H1 (cell line): Measurements from ENCODE around the gene ANKS1B. TPM values are rescaled to one million over a fixed set of nuclear protein-coding genes. Genes with fewer than 3 reads are reported as not detected.
A peak's percentile ranks its signal among the peaks of the same experiment; 100 is the strongest.

Experiments used
- CTCF ChIA-PET: fragments of 300-600 bp; sonication (Branson Sonifier 250); formaldehyde crosslinking; loops from one replicate; lab custom pipeline; 2021; ENCODE audit not compliant: partially characterized antibody; lab: Charles Lee
- POLR2A ChIA-PET: fragments of 300-600 bp; sonication (Branson Sonifier 250); formaldehyde crosslinking; loops from one replicate; lab custom pipeline; 2021; ENCODE audit warnings: inconsistent platforms; ENCODE audit not compliant: partially characterized antibody; lab: Charles Lee
- DNase-seq, 2 experiments: peaks; one replicate each; pipeline versions ENCODE4 v3.0.0 to v3.0.0-alpha.2; 2010 to 2022; ENCODE audit warnings: low spot score in 2 of 2, low read depth in 1 of 2, mixed read lengths in 1 of 2
- FAIRE-seq: peaks from 2 replicates; lab custom pipeline; 2011; peaks lifted over from hg19 to GRCh38; lab: Jason Lieb, UNC
- H2AFZ ChIP-seq: 2 replicates; pipeline ENCODE4 v1.8.1; 2012; ENCODE audit warnings: low read length, inconsistent platforms
- H2AK5ac ChIP-seq: 2 replicates; pipeline ENCODE4 v1.6.1; 2013; ENCODE audit warnings: low read depth, low read length
- H2BK120ac ChIP-seq: replicated peaks from 2 replicates; pipeline ENCODE3; 2013; ENCODE audit warnings: low read depth, low read length, inconsistent platforms
- H2BK12ac ChIP-seq: 2 replicates; pipeline ENCODE4 v1.6.1; 2013; ENCODE audit warnings: low read depth, low read length
- H2BK15ac ChIP-seq: 2 replicates; pipeline ENCODE4 v1.6.1; 2013; ENCODE audit warnings: low read length
- H2BK20ac ChIP-seq: 2 replicates; pipeline ENCODE4 v1.6.1; 2013; ENCODE audit warnings: low read length
- H2BK5ac ChIP-seq: 2 replicates; pipeline ENCODE4 v1.6.1; 2013; ENCODE audit warnings: low read depth, low read length
- H3K14ac ChIP-seq: 2 replicates; pipeline ENCODE4 v1.6.1; 2013; ENCODE audit warnings: inconsistent platforms; ENCODE audit not compliant: insufficient read length
- H3K18ac ChIP-seq: 2 replicates; pipeline ENCODE4 v1.6.1; 2013; ENCODE audit warnings: low read length; ENCODE audit errors: extremely low read depth
- H3K23ac ChIP-seq: 2 replicates; pipeline ENCODE4 v1.6.1; 2013; ENCODE audit warnings: inconsistent platforms; ENCODE audit not compliant: insufficient read length
- H3K23me2 ChIP-seq: 2 replicates; pipeline ENCODE4 v1.6.1; 2013; ENCODE audit warnings: low read depth, low read length
- H3K27ac ChIP-seq: 2 replicates; pipeline ENCODE4 v1.6.1; 2011; ENCODE audit warnings: low read depth, low read length, inconsistent platforms
- H3K27me3 ChIP-seq, 4 experiments: replicated peaks in 1 of 4; 1 replicate in 1 of 4; 2 replicates in 3 of 4; pipeline versions ENCODE4 v1.6.1 to v1.8.1; 2011 to 2013; ENCODE audit warnings: low read length in 3 of 4, mild to moderate bottlenecking in 3 of 4, inconsistent platforms in 2 of 4, mixed read lengths in 2 of 4, moderate library complexity in 1 of 4; ENCODE audit not compliant: control insufficient read depth in 3 of 4, insufficient read depth in 3 of 4; ENCODE audit errors: extremely low read depth in 1 of 4
- H3K36me3 ChIP-seq, 4 experiments: 2 replicates each; pipeline versions ENCODE4 v1.6.1 to v1.8.1; 2011 to 2013; ENCODE audit warnings: mild to moderate bottlenecking in 4 of 4, low read length in 3 of 4, moderate library complexity in 2 of 4, control low read depth in 1 of 4, inconsistent platforms in 1 of 4; ENCODE audit not compliant: insufficient read depth in 4 of 4, control insufficient read depth in 2 of 4
- H3K4ac ChIP-seq: replicated peaks from 2 replicates; pipeline ENCODE3; 2013; ENCODE audit warnings: low read length, low read depth, mixed read lengths, inconsistent platforms; ENCODE audit not compliant: insufficient read length
- H3K4me1 ChIP-seq, 4 experiments: replicated peaks in 1 of 4; 1 replicate in 1 of 4; 2 replicates in 3 of 4; pipeline versions ENCODE4 v1.6.1 to v1.8.1; 2011 to 2013; ENCODE audit warnings: low read length in 3 of 4, inconsistent platforms in 2 of 4, mixed read lengths in 1 of 4; ENCODE audit not compliant: insufficient read depth in 4 of 4, control insufficient read depth in 3 of 4
- H3K4me2 ChIP-seq, 2 experiments: 2 replicates each; pipeline versions ENCODE4 v1.6.1 to v1.8.1; 2011 to 2013; ENCODE audit warnings: low read depth in 2 of 2, low read length in 2 of 2, control low read depth in 1 of 2, inconsistent platforms in 1 of 2, mild to moderate bottlenecking in 1 of 2; ENCODE audit not compliant: insufficient read depth in 1 of 2
- H3K4me3 ChIP-seq, 4 experiments: fragments of 200-600, 300-600 bp in 1 of 4; sonication (generic), shearing (Covaris generic), sonication (Bioruptor Twin) in 1 of 4; 2 replicates each; pipeline versions ENCODE4 v1.5.1 to v1.8.1; 2011 to 2016; ENCODE audit warnings: low read length in 4 of 4, low read depth in 3 of 4, control low read depth in 2 of 4, inconsistent platforms in 2 of 4, mild to moderate bottlenecking in 2 of 4, mixed read lengths in 1 of 4, moderate library complexity in 1 of 4; ENCODE audit not compliant: insufficient read depth in 2 of 4; ENCODE audit errors: extremely low read depth in 1 of 4
- H3K56ac ChIP-seq: replicated peaks from 2 replicates; pipeline ENCODE3; 2013; ENCODE audit warnings: low read depth, mild to moderate bottlenecking, mixed read lengths, low read length, inconsistent platforms; ENCODE audit not compliant: insufficient read length
- H3K79me1 ChIP-seq: 2 replicates; pipeline ENCODE4 v1.6.1; 2013; ENCODE audit warnings: low read depth, low read length, control low read depth
- H3K79me2 ChIP-seq, 2 experiments: 2 replicates each; pipeline versions ENCODE4 v1.6.1 to v1.8.1; 2012 to 2013; ENCODE audit warnings: low read length in 2 of 2, mild to moderate bottlenecking in 2 of 2, inconsistent platforms in 1 of 2; ENCODE audit not compliant: insufficient read depth in 2 of 2, control insufficient read depth in 1 of 2
- H3K9ac ChIP-seq, 4 experiments: replicated peaks in 1 of 4; 1 replicate in 1 of 4; 2 replicates in 3 of 4; pipeline versions ENCODE4 v1.6.1 to v1.8.1; 2011 to 2013; ENCODE audit warnings: low read depth in 3 of 4, low read length in 3 of 4, control low read depth in 2 of 4, mild to moderate bottlenecking in 2 of 4, moderate library complexity in 2 of 4, inconsistent platforms in 1 of 4; ENCODE audit errors: extremely low read depth in 1 of 4
- H3K9me3 ChIP-seq, 2 experiments: 2 replicates each; pipeline versions ENCODE4 v1.6.1 to v1.8.1; 2012 to 2013; ENCODE audit warnings: mild to moderate bottlenecking in 2 of 2, moderate library complexity in 2 of 2, control low read depth in 1 of 2, inconsistent platforms in 1 of 2, low read depth in 1 of 2, low read length in 1 of 2, mixed read lengths in 1 of 2; ENCODE audit not compliant: insufficient read depth in 2 of 2
- H4K20me1 ChIP-seq, 2 experiments: replicated peaks in 1 of 2; 2 replicates each; pipeline versions ENCODE3 to v1.8.1; 2011 to 2013; ENCODE audit warnings: inconsistent platforms in 2 of 2, low read length in 2 of 2, mild to moderate bottlenecking in 1 of 2; ENCODE audit not compliant: insufficient read depth in 2 of 2, control insufficient read depth in 1 of 2
- H4K5ac ChIP-seq: 2 replicates; pipeline ENCODE4 v1.6.1; 2013; ENCODE audit warnings: low read length, low read depth, mixed read lengths, inconsistent platforms; ENCODE audit not compliant: insufficient read length
- H4K8ac ChIP-seq: 2 replicates; pipeline ENCODE4 v1.8.0; 2013; ENCODE audit warnings: mild to moderate bottlenecking, moderate library complexity, low read length, inconsistent platforms; ENCODE audit not compliant: insufficient read depth; ENCODE audit errors: extremely low read depth
- H4K91ac ChIP-seq: replicated peaks from 2 replicates; pipeline ENCODE3; 2013; ENCODE audit warnings: low read length, mixed read lengths, inconsistent platforms; ENCODE audit not compliant: insufficient read length
- BRCA1 ChIP-seq: IDR thresholded peaks from 2 replicates; pipeline ENCODE4 v1.6.1; 2012; ENCODE audit warnings: low read depth, low read length, improper control_type of control experiment
- CTCF ChIP-seq, 3 experiments: IDR thresholded peaks; 1 replicate in 2 of 3; 2 replicates in 1 of 3; pipeline versions ENCODE4 v1.5.1 to v1.6.1; 2011; ENCODE audit warnings: low read length in 3 of 3, mild to moderate bottlenecking in 3 of 3, inconsistent platforms in 2 of 3, low read depth in 1 of 3, moderate library complexity in 1 of 3; ENCODE audit not compliant: insufficient read depth in 1 of 3; ENCODE audit errors: control extremely low read depth in 1 of 3
- KDM1A ChIP-seq: fragments of 200-600, 300-600 bp; sonication (generic); IDR thresholded peaks from 2 replicates; pipeline ENCODE4 v1.7.1; 2016; ENCODE audit warnings: mild to moderate bottlenecking, low read length, borderline replicate concordance
- RAD21 ChIP-seq, 2 experiments: IDR thresholded peaks in 1 of 2; conservative IDR thresholded peaks in 1 of 2; 2 replicates each; pipeline ENCODE4 v1.6.1; 2011; ENCODE audit warnings: low read depth in 2 of 2, low read length in 2 of 2, improper control_type of control experiment in 1 of 2, inconsistent platforms in 1 of 2, mild to moderate bottlenecking in 1 of 2, moderate library complexity in 1 of 2
- SRF ChIP-seq: IDR thresholded peaks from 2 replicates; pipeline ENCODE4 v1.6.1; 2011; ENCODE audit warnings: mild to moderate bottlenecking, low read depth, low read length, moderate library complexity
- TCF12 ChIP-seq: IDR thresholded peaks from 2 replicates; pipeline ENCODE4 v1.6.1; 2011; ENCODE audit warnings: low read depth, mild to moderate bottlenecking, low read length
- WGBS, 2 experiments: shearing (Covaris generic) in 1 of 2; methylation state at CpG; one replicate each; pipeline versions ENCODE4 v1.1.6 to v1.1.7; 2013 to 2015; ENCODE audit warnings: low lambda C conversion rate in 2 of 2, mixed read lengths in 2 of 2, inconsistent platforms in 1 of 2, low coverage in 1 of 2, missing lambda C conversion rate in 1 of 2; ENCODE audit not compliant: insufficient replicate concordance in 2 of 2, insufficient coverage in 1 of 2, insufficient read length in 1 of 2; ENCODE audit errors: extremely low coverage in 1 of 2, missing lambda C conversion rate in 1 of 2; 5-methylcytosine and 5-hydroxymethylcytosine counted together
- polyA plus RNA-seq, 7 experiments: library from polyadenylated mRNA; depleted of rRNA in 3 of 7; stranded (reverse) in 5 of 7; unstranded in 2 of 7; fragments of >200 nt in 5 of 7; fragments of 200-250 nt in 2 of 7; gene quantifications; 1 replicate in 5 of 7; 2 replicates in 1 of 7; 4 replicates in 1 of 7; pipeline versions ENCODE4 v1.2.1 to v1.2.3, GENCODE V29; 2011 to 2013; ENCODE audit warnings: missing spikeins in 2 of 7, mixed read lengths in 2 of 7
- total RNA-seq: library from RNA; stranded (reverse); fragmentation: NEBNext Ultra II Directional; extraction: Animal tissue kit (Norgen Biotek cat#: 25700); gene quantifications from 2 replicates; pipeline ENCODE4 v1.2.1, GENCODE V29; 2021

The ANKS1B gene
- total and polyA plus RNA-seq, 2 of the 8 experiments (the other 6 are each of a cell fraction or from before 2014, with no cell fraction given), result 2.7 to 6.1 TPM

- H4K5ac ChIP-seq, result no peak overlapping the region
- H2BK5ac ChIP-seq, result no peak overlapping the region
- H4K8ac ChIP-seq, result no peak overlapping the region
- ChIA-PET CTCF (interaction anchor here (0.8 to 3.8 kb wide), 11 partner anchors 9 to 726 kb away, joined by 3 to 36 read pairs (median 3); no protein-coding TSS in a partner anchor), POLR2A (no interaction called here)
- H4K20me1 ChIP-seq, result no peaks in the 10 kb centered on the region
- H3K23me2 ChIP-seq, result no peaks in the 10 kb centered on the region
- H2AK5ac ChIP-seq, result no peak overlapping the region
- H2BK20ac ChIP-seq, result no peak overlapping the region
- no peak overlapping the region for H3K4ac ChIP-seq
- H3K4me3 ChIP-seq, result no peak overlapping the region
- no peak overlapping the region for H3K18ac ChIP-seq
- H3K4me1 ChIP-seq, result no peaks in the 10 kb centered on the region
- TF ChIP-seq BRCA1, result no peak
- TF ChIP-seq TCF12, result no peak
- TF ChIP-seq SRF, result no peak
- TF ChIP-seq KDM1A, result no peak
- peak in 1 of 2 experiments; percentile 47; a peak in 3 of 4 replicates for TF ChIP-seq RAD21 (IDR thresholded peaks at IDR 0.05 in 1 of 2, conservative IDR thresholded peaks at IDR 0.05 in 1 of 2; ENCODE audit: low read depth in 2 of 2, low read length in 2 of 2)
- TF ChIP-seq CTCF (IDR thresholded peaks at IDR 0.05; ENCODE audit: control extremely low read depth in 1 of 3, insufficient read depth in 1 of 3, low read depth in 1 of 3, low read length in 3 of 3), result peak in 2 of 3 experiments; percentile 20 to 24; a peak in 2 of 4 replicates
- no peak overlapping the region for H4K91ac ChIP-seq
- H3K56ac ChIP-seq, result no peak overlapping the region
- FAIRE-seq (no peak), DNase-seq (no peak)
- 83% methylated on average over 1 of the region's 1 CpG; no CpG with 5 or more reads in 1 of the 2 experiments for WGBS, 2 experiments
- H3K9me3 ChIP-seq, result no peaks in the 10 kb centered on the region
- no peak overlapping the region for H3K23ac ChIP-seq
- no peak overlapping the region for H2BK15ac ChIP-seq
- no peak overlapping the region for H2AFZ ChIP-seq
- no peak overlapping the region for H3K4me2 ChIP-seq
- H3K9ac ChIP-seq, result no peak overlapping the region
- no peak overlapping the region for H3K14ac ChIP-seq
- H3K79me2 ChIP-seq, result no peaks in the 10 kb centered on the region
- H3K27me3 ChIP-seq, result no peaks in the 10 kb centered on the region
- H2BK120ac ChIP-seq, result no peak overlapping the region
- H3K36me3 ChIP-seq, result no peaks in the 10 kb centered on the region
- H3K27ac ChIP-seq, result no peak overlapping the region
- no peaks in the 10 kb centered on the region for H3K79me1 ChIP-seq
- H2BK12ac ChIP-seq, result no peak overlapping the region
Observed at GRCh38 chr12:99767809-99768208, 216.9 kb downstream of the ANKS1B start.
